DOHH2 (cell line): Measurements from ENCODE around the gene ECEL1.

Experiments used
- EZH2phosphoT487 ChIP-seq: fragments of 200-600 bp; sonication (generic); IDR thresholded peaks from 2 replicates; pipeline ENCODE4 v1.6.1; 2017; ENCODE audit warnings: borderline replicate concordance, mild to moderate bottlenecking, antibody characterized with exemption, low read length, moderate library complexity, mixed read lengths
- TF ChIP-seq, protein P1 (sequence below): fragments of 200-600 bp; sonication (generic); IDR thresholded peaks from one replicate; pipeline ENCODE4 v1.5.1; 2014; ENCODE audit warnings: antibody characterized with exemption, mild to moderate bottlenecking, low read depth, low read length; ENCODE audit not compliant: poor library complexity, severe bottlenecking

DNA sequence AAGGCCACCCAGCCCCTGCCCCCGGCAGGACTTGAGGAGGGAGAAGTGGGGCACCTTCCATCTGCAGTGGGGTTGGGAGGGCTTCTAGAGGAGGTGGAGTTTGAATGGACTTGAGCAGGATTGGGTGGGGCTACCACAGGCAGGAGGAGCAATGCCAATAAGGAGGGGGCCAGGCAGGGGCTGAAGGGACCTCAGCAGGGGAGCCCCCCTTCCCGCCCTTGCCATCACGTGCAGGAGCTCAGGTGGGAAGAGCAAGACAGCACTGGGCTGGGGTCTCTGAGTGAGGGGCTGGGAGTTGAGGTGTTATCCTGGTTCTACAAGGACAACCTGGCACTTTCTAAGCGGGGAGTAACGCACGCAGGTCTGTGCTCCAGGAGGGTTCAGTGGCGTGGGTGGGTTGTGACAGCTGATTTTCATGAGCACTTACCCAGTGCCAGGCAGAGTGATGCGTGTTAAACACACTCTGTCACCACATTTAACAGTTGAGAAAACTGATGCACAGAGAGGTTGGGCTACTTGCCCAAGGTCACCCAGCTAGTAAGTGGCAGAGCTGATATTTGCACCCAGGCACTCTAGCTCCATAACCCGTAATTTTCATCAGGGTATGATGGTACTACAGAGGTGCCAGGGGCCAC lies 43.1 kb upstream of the ECEL1 start:
- TF ChIP-seq, protein P1, sequence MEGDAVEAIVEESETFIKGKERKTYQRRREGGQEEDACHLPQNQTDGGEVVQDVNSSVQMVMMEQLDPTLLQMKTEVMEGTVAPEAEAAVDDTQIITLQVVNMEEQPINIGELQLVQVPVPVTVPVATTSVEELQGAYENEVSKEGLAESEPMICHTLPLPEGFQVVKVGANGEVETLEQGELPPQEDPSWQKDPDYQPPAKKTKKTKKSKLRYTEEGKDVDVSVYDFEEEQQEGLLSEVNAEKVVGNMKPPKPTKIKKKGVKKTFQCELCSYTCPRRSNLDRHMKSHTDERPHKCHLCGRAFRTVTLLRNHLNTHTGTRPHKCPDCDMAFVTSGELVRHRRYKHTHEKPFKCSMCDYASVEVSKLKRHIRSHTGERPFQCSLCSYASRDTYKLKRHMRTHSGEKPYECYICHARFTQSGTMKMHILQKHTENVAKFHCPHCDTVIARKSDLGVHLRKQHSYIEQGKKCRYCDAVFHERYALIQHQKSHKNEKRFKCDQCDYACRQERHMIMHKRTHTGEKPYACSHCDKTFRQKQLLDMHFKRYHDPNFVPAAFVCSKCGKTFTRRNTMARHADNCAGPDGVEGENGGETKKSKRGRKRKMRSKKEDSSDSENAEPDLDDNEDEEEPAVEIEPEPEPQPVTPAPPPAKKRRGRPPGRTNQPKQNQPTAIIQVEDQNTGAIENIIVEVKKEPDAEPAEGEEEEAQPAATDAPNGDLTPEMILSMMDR = no peak
- TF ChIP-seq EZH2phosphoT487 = no peak
